ENCODE data around the gene IDE.

The IDE gene

GRCh38 chr10:92541583-92541982 lies 32.3 kb downstream of the IDE start:
- no peak for DNase-seq (ENCODE audit: extremely low read depth, insufficient read length)
- TF ChIP-seq CTCF (IDR thresholded peaks at IDR 0.05; ENCODE audit: insufficient read depth, low read length, poor library complexity, severe bottlenecking), result no peak
- Histone ChIP-seq H3K4me3 (replicated peaks; ENCODE audit: low read depth, low read length) (no peak overlapping the region), H3K36me3 (ENCODE audit: control insufficient read depth, insufficient read depth, low read length) (no peaks in the 10 kb centered on the region; the same call in none of the 2 replicates), H3K27me3 (replicated peaks; ENCODE audit: control insufficient read depth, insufficient read depth, low read length) (no peaks in the 10 kb centered on the region)

GRCh38 chr10:92538231-92538958 lies 35.5 kb downstream of the IDE start:
- H3K4me3 ChIP-seq (replicated peaks; ENCODE audit: low read depth, low read length), result no peak overlapping the region
- H3K27me3 ChIP-seq (replicated peaks; ENCODE audit: control insufficient read depth, insufficient read depth, low read length), result no peaks in the 10 kb centered on the region
- TF ChIP-seq CTCF (IDR thresholded peaks at IDR 0.05; ENCODE audit: insufficient read depth, low read length, poor library complexity, severe bottlenecking), result no peak
- no peaks in the 10 kb centered on the region; the same call in none of the 2 replicates for H3K36me3 ChIP-seq (ENCODE audit: control insufficient read depth, insufficient read depth, low read length)
- no peak for DNase-seq (ENCODE audit: extremely low read depth, insufficient read length)

DNA sequence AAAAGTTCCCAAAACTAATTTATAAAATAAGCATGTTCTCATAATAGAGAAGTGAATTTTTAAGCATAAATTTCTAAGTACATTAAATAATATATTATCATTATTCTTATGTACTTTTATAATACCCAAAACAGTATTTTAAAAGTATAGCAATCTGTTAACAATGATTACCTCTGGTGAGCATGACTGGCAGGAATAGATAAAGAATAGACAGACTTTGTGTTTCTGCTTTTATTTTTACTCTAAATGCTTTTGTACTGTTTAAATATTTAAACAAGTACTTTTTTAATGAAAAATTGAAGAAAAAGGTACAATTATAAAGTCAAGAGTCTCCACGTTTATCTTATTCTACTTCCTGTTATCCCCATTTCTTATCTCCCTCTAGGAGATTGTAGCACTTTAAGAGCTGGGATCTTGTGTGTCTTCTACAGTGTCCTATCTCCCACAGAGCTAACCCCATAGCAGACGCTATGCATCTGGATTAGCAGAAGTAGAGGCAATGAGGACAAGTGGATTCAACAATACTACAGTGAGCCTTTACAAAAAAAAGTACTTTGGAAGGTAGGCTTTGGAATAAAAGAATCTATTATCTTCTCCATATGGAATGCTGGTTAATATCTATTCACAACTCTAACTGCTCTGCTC lies 42.9 kb downstream of the IDE start:
- no peaks in the 10 kb centered on the region for H3K27me3 ChIP-seq (replicated peaks; ENCODE audit: control insufficient read depth, insufficient read depth, low read length)
- no peak for DNase-seq (ENCODE audit: extremely low read depth, insufficient read length)
- no peaks in the 10 kb centered on the region; the same call in none of the 2 replicates for H3K36me3 ChIP-seq (ENCODE audit: control insufficient read depth, insufficient read depth, low read length)
- TF ChIP-seq CTCF (IDR thresholded peaks at IDR 0.05; ENCODE audit: insufficient read depth, low read length, poor library complexity, severe bottlenecking), result no peak
- no peak overlapping the region for H3K4me3 ChIP-seq (replicated peaks; ENCODE audit: low read depth, low read length)

GRCh38 chr10:92530421-92530820 lies 43.5 kb downstream of the IDE start:
- TF ChIP-seq CTCF (IDR thresholded peaks at IDR 0.05; ENCODE audit: insufficient read depth, low read length, poor library complexity, severe bottlenecking), result no peak
- no peaks in the 10 kb centered on the region; the same call in none of the 2 replicates for H3K36me3 ChIP-seq (ENCODE audit: control insufficient read depth, insufficient read depth, low read length)

GRCh38 chr10:92527716-92528115 lies 46.2 kb downstream of the IDE start:
- Histone ChIP-seq H3K4me3 (replicated peaks; ENCODE audit: low read depth, low read length) (no peak overlapping the region), H3K27me3 (replicated peaks; ENCODE audit: control insufficient read depth, insufficient read depth, low read length) (no peaks in the 10 kb centered on the region), H3K36me3 (ENCODE audit: control insufficient read depth, insufficient read depth, low read length) (no peaks in the 10 kb centered on the region; the same call in 1 of the 2 replicates)
- no peak for TF ChIP-seq CTCF (IDR thresholded peaks at IDR 0.05; ENCODE audit: insufficient read depth, low read length, poor library complexity, severe bottlenecking)
- no peak for DNase-seq (ENCODE audit: extremely low read depth, insufficient read length)

More at GRCh38 chr10:92530421-92530820, 43.5 kb downstream of the IDE start:
- H3K27me3 ChIP-seq (replicated peaks; ENCODE audit: control insufficient read depth, insufficient read depth, low read length), result no peaks in the 10 kb centered on the region
- no peak overlapping the region for H3K4me3 ChIP-seq (replicated peaks; ENCODE audit: low read depth, low read length)
- DNase-seq (ENCODE audit: extremely low read depth, insufficient read length), result no peak

All from GM06990 (cell line).